MM.1S (cell line): ENCODE results near the gene MANSC4.

Experiments
- DNase-seq: peaks from one replicate; pipeline ENCODE4 v3.0.0-alpha.2; 2015
- H2AFZ ChIP-seq: fragments of 300-600 bp; sonication (generic); 2 replicates; pipeline ENCODE4 v1.6.0; 2016; ENCODE audit warnings: antibody characterized with exemption, low read length
- H3F3A ChIP-seq: fragments of 300-600 bp; sonication (generic); 2 replicates; pipeline ENCODE4 v1.6.1; 2016; ENCODE audit warnings: mild to moderate bottlenecking, antibody characterized with exemption, low read length, moderate library complexity, mixed read lengths; ENCODE audit not compliant: insufficient read depth
- H3K27ac ChIP-seq: fragments of 300-600 bp; sonication (generic); 2 replicates; pipeline ENCODE4 v1.5.1; 2016; ENCODE audit warnings: mild to moderate bottlenecking, low read length
- H3K27me3 ChIP-seq: fragments of 300-600 bp; sonication (generic); replicated peaks from 2 replicates; pipeline ENCODE4 v1.6.0; 2016; ENCODE audit warnings: low read length; ENCODE audit not compliant: insufficient read depth
- H3K36me3 ChIP-seq: fragments of 300-600 bp; sonication (generic); replicated peaks from 2 replicates; pipeline ENCODE4 v1.6.1; 2016; ENCODE audit warnings: mild to moderate bottlenecking, low read length, mixed read lengths; ENCODE audit not compliant: insufficient read depth
- H3K4me1 ChIP-seq: fragments of 300-600 bp; sonication (generic); 2 replicates; pipeline ENCODE4 v1.6.1; 2016; ENCODE audit warnings: low read length, mixed read lengths
- H3K4me2 ChIP-seq: fragments of 300-600 bp; sonication (generic); 2 replicates; pipeline ENCODE4 v1.6.0; 2016; ENCODE audit warnings: low read depth, low read length
- H3K4me3 ChIP-seq: fragments of 300-600 bp; sonication (generic); 2 replicates; pipeline ENCODE4 v1.5.1; 2016; ENCODE audit warnings: low read length, mixed read lengths
- H3K79me2 ChIP-seq: fragments of 300-600 bp; sonication (generic); 2 replicates; pipeline ENCODE4 v1.6.1; 2016; ENCODE audit warnings: mixed run types, low read length, mixed read lengths
- H3K9ac ChIP-seq: fragments of 300-600 bp; sonication (generic); 2 replicates; pipeline ENCODE4 v1.6.1; 2016; ENCODE audit warnings: low read length, mixed read lengths
- H3K9me2 ChIP-seq: fragments of 300-600 bp; sonication (generic); replicated peaks from 2 replicates; pipeline ENCODE4 v1.6.1; 2016; ENCODE audit warnings: mild to moderate bottlenecking, low read length, mixed read lengths; ENCODE audit not compliant: insufficient read depth
- H3K9me3 ChIP-seq: fragments of 300-600 bp; sonication (generic); replicated peaks from 2 replicates; pipeline ENCODE4 v1.6.1; 2016; ENCODE audit warnings: mild to moderate bottlenecking, low read length, mixed read lengths; ENCODE audit not compliant: insufficient read depth
- H4K20me1 ChIP-seq: fragments of 300-600 bp; sonication (generic); 2 replicates; pipeline ENCODE4 v1.6.1; 2016; ENCODE audit warnings: mild to moderate bottlenecking, low read length, moderate library complexity, mixed read lengths; ENCODE audit not compliant: insufficient read depth
- EZH2 ChIP-seq: fragments of 300-600 bp; sonication (generic); optimal IDR thresholded peaks from 2 replicates; pipeline ENCODE3; 2017; ENCODE audit warnings: low read depth, mild to moderate bottlenecking, antibody characterized with exemption, low read length, mixed read lengths
- EZH2phosphoT487 ChIP-seq: fragments of 300-600 bp; sonication (generic); IDR thresholded peaks from 2 replicates; pipeline ENCODE4 v1.6.1; 2018; ENCODE audit warnings: antibody characterized with exemption, low read length
- TF ChIP-seq, protein P1 (sequence below): fragments of 300-600 bp; sonication (generic); IDR thresholded peaks from 2 replicates; pipeline ENCODE4 v1.5.1; 2016; ENCODE audit warnings: antibody characterized with exemption, low read length, mixed read lengths

Gene MANSC4

DNA sequence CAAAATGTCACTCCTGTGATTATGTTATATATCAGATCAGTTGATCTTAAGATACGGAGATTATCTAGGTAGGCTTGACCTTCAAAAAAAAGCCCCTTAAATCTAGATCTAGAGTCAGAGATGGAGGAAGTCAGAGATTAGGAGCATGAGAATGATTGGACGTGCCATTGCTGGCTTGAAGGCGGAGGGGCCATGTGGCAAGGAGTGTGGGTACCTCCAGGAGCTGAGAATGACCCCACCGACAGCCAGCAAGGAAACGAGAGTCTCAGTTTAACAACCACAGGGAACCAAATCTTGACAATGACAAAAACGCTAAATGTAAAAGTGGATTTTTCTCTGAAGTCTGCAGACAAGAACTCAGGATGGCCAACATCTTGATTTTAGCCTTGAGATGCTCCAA, 32.5 kb upstream of the MANSC4 start:
- Histone ChIP-seq H3K4me2 (no peak overlapping the region), H3K9me2 (no peaks in the 10 kb centered on the region), H3K27me3 (no peaks in the 10 kb centered on the region), H3K4me1 (no peaks in the 10 kb centered on the region), H3F3A (no peaks in the 10 kb centered on the region), H3K79me2 (no peaks in the 10 kb centered on the region), H2AFZ (no peak overlapping the region), H3K4me3 (no peak overlapping the region), H3K27ac (no peak overlapping the region), H3K9ac (no peak overlapping the region), H3K36me3 (no peaks in the 10 kb centered on the region), H4K20me1 (no peaks in the 10 kb centered on the region), H3K9me3 (no peaks in the 10 kb centered on the region)
- no peak for TF ChIP-seq EZH2phosphoT487
- DNase-seq, result no peak

DNA sequence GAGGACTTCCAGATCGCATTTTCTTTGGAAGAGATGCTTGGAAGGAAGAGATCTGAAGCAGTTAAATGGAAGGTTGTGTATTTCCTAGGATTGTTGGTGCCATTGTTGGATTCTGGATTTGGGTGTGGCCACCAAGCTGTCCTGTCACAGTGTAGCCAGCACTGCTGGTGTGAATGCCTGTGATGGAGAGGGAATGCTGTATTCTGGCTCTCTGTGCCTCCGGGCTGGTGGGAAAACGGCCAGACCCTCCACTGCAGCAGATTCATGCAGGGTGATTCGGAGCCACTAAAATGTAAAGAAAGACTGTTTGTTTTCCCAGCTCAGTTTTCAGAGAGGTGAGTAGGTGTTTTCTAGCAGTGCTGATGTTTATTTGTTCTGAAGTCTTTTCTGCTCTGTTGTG, 30.7 kb upstream of the MANSC4 start:
- H3K9me3 ChIP-seq, result no peaks in the 10 kb centered on the region
- H3F3A ChIP-seq, result no peaks in the 10 kb centered on the region
- H3K27ac ChIP-seq, result no peak overlapping the region
- no peaks in the 10 kb centered on the region for H3K9me2 ChIP-seq
- TF ChIP-seq EZH2 (no peak), EZH2phosphoT487 (no peak)
- TF ChIP-seq, protein P1, sequence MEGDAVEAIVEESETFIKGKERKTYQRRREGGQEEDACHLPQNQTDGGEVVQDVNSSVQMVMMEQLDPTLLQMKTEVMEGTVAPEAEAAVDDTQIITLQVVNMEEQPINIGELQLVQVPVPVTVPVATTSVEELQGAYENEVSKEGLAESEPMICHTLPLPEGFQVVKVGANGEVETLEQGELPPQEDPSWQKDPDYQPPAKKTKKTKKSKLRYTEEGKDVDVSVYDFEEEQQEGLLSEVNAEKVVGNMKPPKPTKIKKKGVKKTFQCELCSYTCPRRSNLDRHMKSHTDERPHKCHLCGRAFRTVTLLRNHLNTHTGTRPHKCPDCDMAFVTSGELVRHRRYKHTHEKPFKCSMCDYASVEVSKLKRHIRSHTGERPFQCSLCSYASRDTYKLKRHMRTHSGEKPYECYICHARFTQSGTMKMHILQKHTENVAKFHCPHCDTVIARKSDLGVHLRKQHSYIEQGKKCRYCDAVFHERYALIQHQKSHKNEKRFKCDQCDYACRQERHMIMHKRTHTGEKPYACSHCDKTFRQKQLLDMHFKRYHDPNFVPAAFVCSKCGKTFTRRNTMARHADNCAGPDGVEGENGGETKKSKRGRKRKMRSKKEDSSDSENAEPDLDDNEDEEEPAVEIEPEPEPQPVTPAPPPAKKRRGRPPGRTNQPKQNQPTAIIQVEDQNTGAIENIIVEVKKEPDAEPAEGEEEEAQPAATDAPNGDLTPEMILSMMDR, result no peak
- H3K4me1 ChIP-seq, result no peaks in the 10 kb centered on the region
- no peak overlapping the region for H2AFZ ChIP-seq
- no peak overlapping the region for H3K4me3 ChIP-seq
- H3K79me2 ChIP-seq, result no peaks in the 10 kb centered on the region
- H4K20me1 ChIP-seq, result no peaks in the 10 kb centered on the region
- no peak overlapping the region for H3K9ac ChIP-seq
- H3K36me3 ChIP-seq, result no peaks in the 10 kb centered on the region
- H3K4me2 ChIP-seq, result no peak overlapping the region
- no peak for DNase-seq
- H3K27me3 ChIP-seq, result no peaks in the 10 kb centered on the region

DNA sequence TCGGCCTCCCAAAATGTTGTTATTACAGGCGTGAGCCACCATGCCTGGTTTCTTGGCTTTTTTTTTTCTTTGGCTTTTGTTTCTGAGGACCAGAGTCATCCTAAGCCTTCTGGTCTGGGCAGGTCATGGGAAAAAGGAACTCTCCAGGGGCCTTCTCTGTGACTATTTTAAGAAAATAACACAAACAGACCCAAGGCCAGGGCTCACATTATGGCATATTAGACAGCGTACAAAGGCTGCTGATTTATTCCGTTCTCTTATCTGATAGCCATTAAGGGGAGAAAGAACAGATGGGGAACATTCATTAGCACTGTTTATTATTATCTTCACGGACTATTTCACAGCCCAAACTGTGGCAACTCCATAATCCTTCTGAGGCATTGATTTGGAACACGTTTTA, 28.8 kb upstream of the MANSC4 start:
- Histone ChIP-seq H3K27me3 (no peaks in the 10 kb centered on the region), H3K4me1 (no peaks in the 10 kb centered on the region), H3K9ac (no peak overlapping the region), H3K9me3 (no peaks in the 10 kb centered on the region), H3K9me2 (no peaks in the 10 kb centered on the region), H4K20me1 (no peaks in the 10 kb centered on the region), H3K4me3 (no peak overlapping the region), H3F3A (no peaks in the 10 kb centered on the region), H3K27ac (no peak overlapping the region), H2AFZ (no peak overlapping the region), H3K79me2 (no peaks in the 10 kb centered on the region), H3K36me3 (no peaks in the 10 kb centered on the region), H3K4me2 (no peak overlapping the region)
- no peak for DNase-seq
- TF ChIP-seq EZH2 (no peak), EZH2phosphoT487 (no peak)
- TF ChIP-seq, protein P1, result no peak

DNA sequence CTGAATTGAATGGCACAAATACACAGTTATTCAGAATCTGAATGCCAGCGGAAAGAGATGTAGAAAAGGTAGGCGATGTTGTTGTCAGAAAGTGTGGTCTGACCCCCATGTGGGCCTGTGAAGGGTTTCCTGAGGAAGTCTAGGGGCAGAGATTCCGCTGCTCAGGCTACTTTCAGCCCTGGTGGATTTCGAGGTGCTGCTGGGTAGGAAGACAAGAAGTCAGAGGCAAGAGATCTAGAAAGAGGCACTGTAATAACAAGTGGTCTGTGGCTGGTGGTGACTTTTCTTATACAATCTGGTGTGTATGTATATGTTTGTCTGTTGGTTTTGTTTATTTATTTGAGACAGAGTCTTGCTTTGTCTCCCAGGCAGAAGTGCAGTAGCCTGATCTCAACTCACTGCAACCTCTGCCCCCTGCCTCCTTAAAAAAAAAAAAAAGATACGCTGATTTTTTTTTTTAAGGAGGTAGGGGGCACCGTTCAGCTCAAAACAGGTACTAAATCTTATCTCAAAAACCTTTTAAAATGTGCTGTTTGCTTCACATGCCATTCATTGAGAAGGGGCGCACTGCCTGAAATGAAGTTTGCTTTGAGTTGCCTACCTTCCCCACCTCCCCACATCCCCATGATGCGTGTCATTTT, 27.1 kb upstream of the MANSC4 start:
- Histone ChIP-seq H3F3A (no peaks in the 10 kb centered on the region), H2AFZ (no peak overlapping the region), H3K9ac (no peak overlapping the region), H4K20me1 (no peaks in the 10 kb centered on the region), H3K27me3 (no peaks in the 10 kb centered on the region), H3K9me3 (no peaks in the 10 kb centered on the region), H3K36me3 (no peaks in the 10 kb centered on the region), H3K9me2 (no peaks in the 10 kb centered on the region), H3K4me1 (no peaks in the 10 kb centered on the region), H3K4me3 (no peak overlapping the region), H3K27ac (no peak overlapping the region), H3K79me2 (no peaks in the 10 kb centered on the region), H3K4me2 (no peak overlapping the region)
- DNase-seq, result no peak
- no peak for TF ChIP-seq EZH2
- no peak for TF ChIP-seq EZH2phosphoT487
- TF ChIP-seq, protein P1, result no peak
